ENCODE measurements around the gene SLC3A2.
A peak's percentile ranks its signal among the peaks of the same experiment; 100 is the strongest.
"Not testable (repeated sequence)": the region's sequence is repeated elsewhere in the genome, so short reads cannot be mapped to it uniquely, and the experiment has no call there.

SLC3A2 gene

GRCh38 chr11:62855571-62856332 is 24.9 kb upstream of the SLC3A2 start:
- peaks cover 40 to 48% (median 46%) of the 10 kb centered on the region in 11 experiments for H4K20me1 ChIP-seq
- H3K27me3 ChIP-seq = no peaks in the 10 kb centered on the region
- no peak for TF ChIP-seq Cebpa-rat (IDR thresholded peaks at IDR 0.05)
- peak overlapping the region; percentile 86 to 99 (median 95) for H3K9ac ChIP-seq
- peaks cover 52 to 67% (median 55%) of the 10 kb centered on the region in 10 experiments for H3K4me1 ChIP-seq
- H3K27ac ChIP-seq = peak overlapping the region; percentile 56 to 98 (median 94); a peak in 21 of 22 replicates
- peaks cover 37 to 55% (median 42%) of the 10 kb centered on the region in 11 experiments for H3K36me3 ChIP-seq
- H3K4me3 ChIP-seq = peak overlapping the region; percentile 82 to 96 (median 89)
- no peaks in the 10 kb centered on the region; a peak in 2 of 22 replicates for H3K9me3 ChIP-seq (replicated peaks in 1 of 11)
- H3K4me2 ChIP-seq = peak overlapping the region; percentile 93 to 99 (median 97)

GRCh38 chr11:62856333-62856895 is 24.3 kb upstream of the SLC3A2 start:
- Histone ChIP-seq H3K4me3 (peak overlapping the region; percentile 82 to 96 (median 89)), H3K4me2 (peak overlapping the region; percentile 82 to 97 (median 92)), H3K36me3 (peaks cover 36 to 50% (median 38%) of the 10 kb centered on the region in 11 experiments), H3K4me1 (peaks cover 53 to 69% (median 61%) of the 10 kb centered on the region in 10 experiments), H3K27me3 (no peaks in the 10 kb centered on the region), H4K20me1 (peaks cover 37 to 44% (median 41%) of the 10 kb centered on the region in 11 experiments), H3K9ac (peak overlapping the region; percentile 80 to 99 (median 95)), H3K9me3 (replicated peaks in 1 of 11) (no peaks in the 10 kb centered on the region; a peak in 2 of 22 replicates), H3K27ac (peak overlapping the region; percentile 40 to 98 (median 94); a peak in 21 of 22 replicates)
- no peak for TF ChIP-seq Cebpa-rat (IDR thresholded peaks at IDR 0.05)

GRCh38 chr11:62857541-62857982 is 23.1 kb upstream of the SLC3A2 start:
- H3K27ac ChIP-seq = peak overlapping the region; percentile 3 to 98 (median 94); a peak in 18 of 22 replicates
- H3K4me2 ChIP-seq = peak overlapping the region; percentile 82 to 97 (median 92)
- H3K36me3 ChIP-seq = peaks cover 25 to 39% (median 27%) of the 10 kb centered on the region in 11 experiments
- H4K20me1 ChIP-seq = peaks cover 26 to 40% (median 30%) of the 10 kb centered on the region in 11 experiments
- H3K9ac ChIP-seq = peak overlapping the region in 10 of 11 experiments; percentile 86 to 99 (median 96); a peak in 17 of 22 replicates
- TF ChIP-seq Cebpa-rat (IDR thresholded peaks at IDR 0.05) = no peak
- peaks cover 52 to 69% (median 63%) of the 10 kb centered on the region in 10 experiments for H3K4me1 ChIP-seq
- H3K27me3 ChIP-seq = no peaks in the 10 kb centered on the region
- no peaks in the 10 kb centered on the region; a peak in 2 of 22 replicates for H3K9me3 ChIP-seq (replicated peaks in 1 of 11)
- H3K4me3 ChIP-seq = peak overlapping the region; percentile 82 to 96 (median 89); a peak in 18 of 20 replicates

- H3K4me3 ChIP-seq = peak overlapping the region in 8 of 10 experiments; percentile 84 to 96 (median 89); a peak in 9 of 20 replicates
- H3K9ac ChIP-seq = peak overlapping the region in 10 of 11 experiments; percentile 42 to 98 (median 94); a peak in 16 of 22 replicates
- no peaks in the 10 kb centered on the region for H3K27me3 ChIP-seq
- H4K20me1 ChIP-seq = peaks cover 22 to 39% (median 27%) of the 10 kb centered on the region in 11 experiments
- H3K4me2 ChIP-seq = peak overlapping the region; percentile 82 to 97 (median 92)
- peaks cover 18 to 36% (median 21%) of the 10 kb centered on the region in 11 experiments for H3K36me3 ChIP-seq
- no peaks in the 10 kb centered on the region; a peak in 2 of 22 replicates for H3K9me3 ChIP-seq (replicated peaks in 1 of 11)
- peaks cover 46 to 68% (median 61%) of the 10 kb centered on the region in 10 experiments for H3K4me1 ChIP-seq
- H3K27ac ChIP-seq = peak overlapping the region in 6 of 11 experiments; percentile 3 to 98 (median 88); a peak in 7 of 22 replicates
- no peak for TF ChIP-seq Cebpa-rat (IDR thresholded peaks at IDR 0.05)
Measured at GRCh38 chr11:62858201-62858600, 22.5 kb upstream of the SLC3A2 start.

- peaks cover 35 to 62% (median 55%) of the 10 kb centered on the region in 10 experiments for H3K4me1 ChIP-seq
- H3K9me3 ChIP-seq (replicated peaks in 1 of 11); H3K4me3 ChIP-seq; H3K27me3 ChIP-seq: not testable (repeated sequence)
- peak overlapping the region in 7 of 11 experiments; percentile 3 to 45 (median 22); a peak in 7 of 22 replicates for H3K9ac ChIP-seq
- H3K27ac ChIP-seq = peak overlapping the region in 2 of 11 experiments; percentile 17 to 21; a peak in 3 of 22 replicates
- peaks cover 7 to 36% (median 14%) of the 10 kb centered on the region in 11 experiments for H3K36me3 ChIP-seq
- H4K20me1 ChIP-seq = peaks cover 11 to 34% (median 23%) of the 10 kb centered on the region in 11 experiments; a peak in 20 of 22 replicates
- H3K4me2 ChIP-seq = peak overlapping the region in 7 of 11 experiments; percentile 5 to 52 (median 28); a peak in 5 of 22 replicates
Measured at GRCh38 chr11:62859281-62859703, 21.4 kb upstream of the SLC3A2 start.

- H3K9ac ChIP-seq = peak overlapping the region; percentile 1 to 59 (median 50); a peak in 15 of 22 replicates
- H3K4me2 ChIP-seq = peak overlapping the region in 9 of 11 experiments; percentile 8 to 70 (median 56); a peak in 17 of 22 replicates
- H3K27me3 ChIP-seq = no peaks in the 10 kb centered on the region
- peaks cover 42 to 70% (median 56%) of the 10 kb centered on the region in 10 experiments for H3K4me1 ChIP-seq
- H3K36me3 ChIP-seq = peaks cover 0 to 35% (median 3%) of the 10 kb centered on the region in 11 experiments; a peak in 9 of 22 replicates
- H3K27ac ChIP-seq = peak overlapping the region in 9 of 11 experiments; percentile 0 to 57 (median 40); a peak in 12 of 22 replicates
- TF ChIP-seq Cebpa-rat (IDR thresholded peaks at IDR 0.05) = peak in 2 of 11 experiments; percentile 13 to 69; a peak in 2 of 22 replicates
- H4K20me1 ChIP-seq = peaks cover 0 to 36% (median 16%) of the 10 kb centered on the region in 11 experiments; a peak in 11 of 22 replicates
- no peak overlapping the region for H3K4me3 ChIP-seq
- no peaks in the 10 kb centered on the region for H3K9me3 ChIP-seq (replicated peaks in 1 of 11)
Measured at GRCh38 chr11:62860835-62861563, 19.7 kb upstream of the SLC3A2 start.

- H4K20me1 ChIP-seq = peaks cover 0 to 43% (median 16%) of the 10 kb centered on the region in 11 experiments; a peak in 11 of 22 replicates
- peaks cover 0 to 41% (median 8%) of the 10 kb centered on the region in 11 experiments; a peak in 10 of 22 replicates for H3K36me3 ChIP-seq
- H3K9ac ChIP-seq = peak overlapping the region in 10 of 11 experiments; percentile 1 to 59 (median 50); a peak in 15 of 22 replicates
- not testable (repeated sequence) for H3K4me3 ChIP-seq; H3K9me3 ChIP-seq (replicated peaks in 1 of 11); H3K27me3 ChIP-seq
- H3K4me1 ChIP-seq = peaks cover 41 to 69% (median 56%) of the 10 kb centered on the region in 10 experiments
- peak overlapping the region in 9 of 11 experiments; percentile 5 to 70 (median 56); a peak in 16 of 22 replicates for H3K4me2 ChIP-seq
- H3K27ac ChIP-seq = peak overlapping the region in 9 of 11 experiments; percentile 0 to 57 (median 40); a peak in 13 of 22 replicates
Measured at GRCh38 chr11:62861564-62862192, 19.0 kb upstream of the SLC3A2 start.
